HCT116 (cell line): ENCODE data around the gene CA10. TPM values are rescaled to one million over a fixed set of nuclear protein-coding genes. Genes with fewer than 3 reads are reported as not detected.

ENCODE experiments used
- ATAC-seq: fragments of 200-7000 bp; cut with Tn5 transposase; 2 replicates; pipeline ENCODE4 v1.9.1; 2020; ENCODE audit warnings: mild to moderate bottlenecking, moderate library complexity
- BruUV-seq: library from RNA; stranded (reverse); fragments of 400-500 nt; replicated peaks from 2 replicates; lab custom pipeline; 2021; lab: Mats Ljungman, UMichigan
- CTCF ChIA-PET: fragments of 300-600 bp; sonication (Branson Sonifier 250); formaldehyde crosslinking; loops from one replicate; lab custom pipeline; 2021; ENCODE audit warnings: antibody characterized with exemption; lab: Charles Lee
- POLR2A ChIA-PET: fragments of 300-600, 350-600 bp; sonication (Branson Sonifier 250); formaldehyde crosslinking; loops from one replicate; lab custom pipeline; 2021; ENCODE audit warnings: antibody characterized with exemption; lab: Charles Lee
- RAD21 ChIA-PET, 2 experiments: fragments of 300-600 bp; sonication (Branson Sonifier 250); formaldehyde crosslinking; loops; one replicate each; lab custom pipeline; 2023; ENCODE audit warnings: low total read pairs in 2 of 2; ENCODE audit not compliant: uncharacterized antibody in 2 of 2, unreplicated experiment in 2 of 2, low non-redundant PET in 1 of 2; lab: Charles Lee
- DNase-seq: peaks from one replicate; pipeline ENCODE4 v3.0.0-alpha.2; 2010; ENCODE audit warnings: low read depth, low spot score
- H2AFZ ChIP-seq: fragments of 200-600 bp; shearing (Covaris generic), sonication (generic); 2 replicates; pipeline ENCODE4 v1.6.1; 2017; ENCODE audit warnings: low read depth, mixed run types, mixed read lengths, antibody characterized with exemption, low read length; ENCODE audit not compliant: poor library complexity, severe bottlenecking
- H3K27ac ChIP-seq: 2 replicates; pipeline ENCODE4 v1.5.1; 2012; ENCODE audit warnings: low read depth, low read length
- H3K27me3 ChIP-seq: fragments of 200-600 bp; sonication (generic); 2 replicates; pipeline ENCODE4 v1.6.1; 2016; ENCODE audit warnings: mixed run types, low read length, mixed read lengths; ENCODE audit not compliant: insufficient read depth
- H3K36me3 ChIP-seq, 2 experiments: fragments of 200-500 bp in 1 of 2; fragments of 200-600 bp in 1 of 2; sonication (Bioruptor generic) in 1 of 2; sonication (generic) in 1 of 2; 2 replicates each; pipeline versions ENCODE4 v1.5.1 to v1.6.1; 2014 to 2016; ENCODE audit warnings: low read length in 2 of 2, inconsistent platforms in 1 of 2, mixed read lengths in 1 of 2, mixed run types in 1 of 2; ENCODE audit not compliant: insufficient read depth in 2 of 2, control insufficient read depth in 1 of 2
- H3K4me1 ChIP-seq, 2 experiments: fragments of 200-600 bp in 1 of 2; sonication (generic) in 1 of 2; 2 replicates each; pipeline versions ENCODE4 v1.5.1 to v1.6.1; 2012 to 2017; ENCODE audit warnings: low read length in 2 of 2, inconsistent platforms in 1 of 2, mild to moderate bottlenecking in 1 of 2, mixed read lengths in 1 of 2, mixed run types in 1 of 2, moderate library complexity in 1 of 2; ENCODE audit not compliant: insufficient read depth in 2 of 2, control insufficient read depth in 1 of 2
- H3K4me2 ChIP-seq: fragments of 200-600 bp; sonication (generic); 2 replicates; pipeline ENCODE4 v1.6.1; 2017; ENCODE audit warnings: mixed run types, low read length, mixed read lengths
- H3K4me3 ChIP-seq, 2 experiments: fragments of 200-600 bp in 1 of 2; sonication (generic) in 1 of 2; replicated peaks in 1 of 2; 2 replicates each; pipeline ENCODE4 v1.5.1; 2011 to 2016; ENCODE audit warnings: low read length in 2 of 2, control low read depth in 1 of 2, low read depth in 1 of 2, mild to moderate bottlenecking in 1 of 2, mixed read lengths in 1 of 2, mixed run types in 1 of 2
- H3K79me2 ChIP-seq: fragments of 200-600 bp; sonication (generic); 2 replicates; pipeline ENCODE4 v1.6.1; 2017; ENCODE audit warnings: mild to moderate bottlenecking, mixed run types, low read length, moderate library complexity, mixed read lengths; ENCODE audit not compliant: insufficient read depth
- H3K9ac ChIP-seq: fragments of 200-600 bp; sonication (generic); 2 replicates; pipeline ENCODE4 v1.6.1; 2016; ENCODE audit warnings: low read length, mixed read lengths
- H3K9me2 ChIP-seq: fragments of 200-600 bp; sonication (generic), shearing (Covaris generic); 2 replicates; pipeline ENCODE4 v1.6.1; 2017; ENCODE audit warnings: mixed run types, mild to moderate bottlenecking, moderate library complexity; ENCODE audit not compliant: insufficient read depth
- H3K9me3 ChIP-seq, 2 experiments: fragments of 200-500 bp in 1 of 2; fragments of 200-600 bp in 1 of 2; sonication (Bioruptor generic) in 1 of 2; sonication (generic) in 1 of 2; 2 replicates each; pipeline ENCODE4 v1.6.1; 2014 to 2017; ENCODE audit warnings: low read length in 2 of 2, mixed read lengths in 2 of 2, inconsistent platforms in 1 of 2, low read depth in 1 of 2, mild to moderate bottlenecking in 1 of 2, mixed run types in 1 of 2, moderate library complexity in 1 of 2; ENCODE audit not compliant: control insufficient read depth in 1 of 2, insufficient read depth in 1 of 2
- H4K20me1 ChIP-seq: fragments of 200-600 bp; sonication (generic), shearing (Covaris generic); 2 replicates; pipeline ENCODE4 v1.6.1; 2017; ENCODE audit warnings: mixed run types, mild to moderate bottlenecking, moderate library complexity; ENCODE audit not compliant: insufficient read depth
- CEBPB ChIP-seq: IDR thresholded peaks from 2 replicates; pipeline ENCODE4 v1.6.1; 2012; ENCODE audit warnings: low read depth
- CTCF ChIP-seq, 3 experiments: fragments of 200-600 bp in 1 of 3; sonication (generic) in 1 of 3; IDR thresholded peaks in 2 of 3; conservative IDR thresholded peaks in 1 of 3; 2 replicates each; pipeline ENCODE4 v1.5.1; 2012 to 2017; ENCODE audit warnings: low read depth in 2 of 3, low read length in 2 of 3, antibody characterized with exemption in 1 of 3, borderline replicate concordance in 1 of 3, control low read depth in 1 of 3, mild to moderate bottlenecking in 1 of 3, mixed read lengths in 1 of 3, mixed run types in 1 of 3, moderate library complexity in 1 of 3; ENCODE audit not compliant: insufficient read depth in 1 of 3
- EGR1 ChIP-seq: IDR thresholded peaks from 2 replicates; pipeline ENCODE4 v1.6.1; 2012; ENCODE audit warnings: low read depth
- EZH2 ChIP-seq: fragments of 200-600 bp; sonication (generic); IDR thresholded peaks from 2 replicates; pipeline ENCODE4 v1.6.1; 2017; ENCODE audit warnings: antibody characterized with exemption, mixed run types
- FOSL1 ChIP-seq: IDR thresholded peaks from 2 replicates; pipeline ENCODE4 v1.6.1; 2012; ENCODE audit warnings: low read depth
- POLR2A ChIP-seq: IDR thresholded peaks from 2 replicates; pipeline ENCODE4 v1.7.0; 2011; ENCODE audit warnings: borderline replicate concordance; ENCODE audit not compliant: insufficient read depth, insufficient read length; ENCODE audit errors: extremely low read depth
- POLR2AphosphoS5 ChIP-seq: IDR thresholded peaks from 2 replicates; pipeline ENCODE4 v1.6.1; 2011; ENCODE audit warnings: mild to moderate bottlenecking, low read depth, low read length, moderate library complexity
- RAD21 ChIP-seq: IDR thresholded peaks from 2 replicates; pipeline ENCODE4 v1.6.1; 2012; ENCODE audit warnings: low read depth, mild to moderate bottlenecking
- SP1 ChIP-seq: IDR thresholded peaks from 2 replicates; pipeline ENCODE4 v1.6.1; 2012; ENCODE audit warnings: low read depth
- TCF7L2 ChIP-seq: IDR thresholded peaks from 2 replicates; pipeline ENCODE4 v1.7.0; 2011; ENCODE audit warnings: borderline replicate concordance, inconsistent platforms; ENCODE audit not compliant: insufficient read depth, insufficient read length; ENCODE audit errors: extremely low read depth
- ZBTB33 ChIP-seq: IDR thresholded peaks from 2 replicates; pipeline ENCODE4 v1.6.1; 2011; ENCODE audit warnings: mild to moderate bottlenecking, low read length, moderate library complexity; ENCODE audit not compliant: insufficient replicate concordance; ENCODE audit errors: extremely low read depth
- ZFX ChIP-seq: fragments of 450-650 bp; IDR thresholded peaks from 2 replicates; pipeline ENCODE4 v1.6.1; 2017
- intact Hi-C: fragments of 100-400 bp; cut with micrococcal nuclease; formaldehyde crosslinking; loops from 2 replicates; pipeline ENCODE4 v1.10.0; 2022
- total RNA-seq: library from RNA; stranded (reverse); gene quantifications from one replicate; pipeline ENCODE4 v1.2.1, GENCODE V29; 2021; ENCODE audit not compliant: unreplicated experiment

Gene CA10
- total RNA-seq, 1 experiment from 2014 or later = not detected

- no peak for TF ChIP-seq ZFX
- no peak for TF ChIP-seq FOSL1
- TF ChIP-seq TCF7L2 = no peak
- TF ChIP-seq CTCF (IDR thresholded peaks at IDR 0.05 in 2 of 3, conservative IDR thresholded peaks at IDR 0.05 in 1 of 3; ENCODE audit: borderline replicate concordance in 1 of 3, insufficient read depth in 1 of 3, low read depth in 2 of 3, low read length in 2 of 3) = no peak
- no peak for TF ChIP-seq ZBTB33
- TF ChIP-seq SP1 = no peak
Measured at GRCh38 chr17:52148288-52148968, 10.1 kb downstream of the CA10 start (continued).

GRCh38 chr17:52147872-52148271, 10.6 kb downstream of the CA10 start:
- Histone ChIP-seq H3K36me3 (no peaks in the 10 kb centered on the region), H3K4me3 (no peak overlapping the region), H3K9ac (no peak overlapping the region), H3K79me2 (no peaks in the 10 kb centered on the region), H3K9me2 (no peaks in the 10 kb centered on the region), H3K4me1 (no peaks in the 10 kb centered on the region), H3K27ac (no peak overlapping the region), H4K20me1 (no peaks in the 10 kb centered on the region), H3K27me3 (no peaks in the 10 kb centered on the region), H3K9me3 (peaks cover 21 to 23% of the 10 kb centered on the region in 2 experiments; a peak in 3 of 4 replicates)
- ATAC-seq (no peak), DNase-seq (no peak)
- RAD21 ChIA-PET = no interaction called here
- BruUV-seq = no TSS peak
- intact Hi-C loops = no loop called here
- CTCF ChIA-PET = no interaction called here
- POLR2A ChIA-PET = no interaction called here
- TF ChIP-seq EGR1 = no peak
- no peak for TF ChIP-seq TCF7L2
- TF ChIP-seq EZH2 = no peak
- TF ChIP-seq CEBPB = no peak
- no peak for TF ChIP-seq POLR2AphosphoS5
- no peak for TF ChIP-seq RAD21
- TF ChIP-seq POLR2A = no peak
- TF ChIP-seq, all 23 proteins: peak for 0
- no peak overlapping the region for H2AFZ ChIP-seq
- H3K4me2 ChIP-seq = no peak overlapping the region
